CD4-positive, alpha-beta T cell treated with Interleukin-2 at 100 ng/mL for 4 hours (primary cell): ENCODE data around the gene LCE1B.

Source experiments
- DNase-seq: peaks from one replicate; pipeline ENCODE4 v3.0.0-alpha.2; 2020; ENCODE audit warnings: low spot score

Gene LCE1B

GRCh38 chr1:152861374-152861773, 49.6 kb downstream of the LCE1B start:
- no peak for DNase-seq
